ENCODE data around the gene ARHGEF4. TPM values are rescaled to one million over a fixed set of nuclear protein-coding genes. Genes with fewer than 3 reads are reported as not detected.

Gene ARHGEF4
- total and polyA plus RNA-seq, 2 experiments from 2014 or later, result 4.6 to 16.6 TPM

- TF ChIP-seq REST (IDR thresholded peaks at IDR 0.05; ENCODE audit: unreplicated experiment) (no peak), ZNF331 (CRISPR knock-in tag; IDR thresholded peaks at IDR 0.05; ENCODE audit: low read depth) (no peak), ETS1 (IDR thresholded peaks at IDR 0.05) (no peak), POLR2AphosphoS5 (IDR thresholded peaks at IDR 0.05; ENCODE audit: low read depth) (no peak), CTCF (conservative IDR thresholded peaks at IDR 0.05; ENCODE audit: low read depth in 2 of 2) (no peak), EZH2 (IDR thresholded peaks at IDR 0.05; ENCODE audit: low read depth, unreplicated experiment) (no peak)
Observed at GRCh38 chr2:131032393-131032836, 195.7 kb downstream of the ARHGEF4 start (continued).

GRCh38 chr2:131033786-131034121, 197.0 kb downstream of the ARHGEF4 start:
- peaks cover 3% of the 10 kb centered on the region; the same call in 1 of the 3 replicates for H3K4me1 Mint-ChIP-seq
- Histone ChIP-seq H3K4me3 (peak overlapping the region; percentile 78), H3K36me3 (ENCODE audit: insufficient read depth) (no peaks in the 10 kb centered on the region), H3F3A (replicated peaks; ENCODE audit: low read depth) (no peaks in the 10 kb centered on the region), H3K4me2 (peak overlapping the region; percentile 96; the same call in 1 of the 2 replicates), H2AFZ (no peak overlapping the region), H3K27ac (ENCODE audit: low read depth) (no peak overlapping the region), H4K20me1 (replicated peaks; ENCODE audit: insufficient read depth) (no peaks in the 10 kb centered on the region), H3K9me2 (ENCODE audit: insufficient read depth) (no peaks in the 10 kb centered on the region), H3K79me2 (replicated peaks; ENCODE audit: insufficient read depth) (no peaks in the 10 kb centered on the region), H3K4me1 (ENCODE audit: insufficient read depth) (peaks cover 6% of the 10 kb centered on the region; the same call in 1 of the 2 replicates), H3K27me3 (ENCODE audit: insufficient read depth) (peaks cover 29% of the 10 kb centered on the region)
- H3K27me3 Mint-ChIP-seq (ENCODE audit: insufficient read depth, low read depth, poor library complexity), result peaks cover 39% of the 10 kb centered on the region
- peak overlapping the region; percentile 66 for H3K4me3 Mint-ChIP-seq
- no peaks in the 10 kb centered on the region for H3K9me3 Mint-ChIP-seq
- DNase-seq (ENCODE audit: low spot score) (no peak), ATAC-seq (no peak)
- H3K27ac Mint-ChIP-seq, result no peak overlapping the region
- H3K36me3 Mint-ChIP-seq (ENCODE audit: low read depth), result no peaks in the 10 kb centered on the region
- TF ChIP-seq ZNF462 (CRISPR knock-in tag; IDR thresholded peaks at IDR 0.05) (no peak), NANOG (IDR thresholded peaks at IDR 0.05; ENCODE audit: borderline replicate concordance) (no peak), STAT1 (IDR thresholded peaks at IDR 0.05; ENCODE audit: unreplicated experiment) (no peak), ETS1 (IDR thresholded peaks at IDR 0.05) (no peak)

Data from GM23338 (cell line).